Stimulated activated naive CD4-positive, alpha-beta T cell treated with Interleukin-2 at 50 U/mL for 16 hours (primary cell): Measurements from ENCODE around the gene GTF2H4.
"Not testable (repeated sequence)": the region's sequence is repeated elsewhere in the genome, so short reads cannot be mapped to it uniquely, and the experiment has no call there.

ENCODE experiments used
- DNase-seq: peaks from one replicate; lab custom pipeline; 2025; lab: John Stamatoyannopoulos, UW

Gene GTF2H4

GRCh38 chr6:30924040-30924627, 16.1 kb downstream of the GTF2H4 start:
- not testable (repeated sequence) for DNase-seq

DNA sequence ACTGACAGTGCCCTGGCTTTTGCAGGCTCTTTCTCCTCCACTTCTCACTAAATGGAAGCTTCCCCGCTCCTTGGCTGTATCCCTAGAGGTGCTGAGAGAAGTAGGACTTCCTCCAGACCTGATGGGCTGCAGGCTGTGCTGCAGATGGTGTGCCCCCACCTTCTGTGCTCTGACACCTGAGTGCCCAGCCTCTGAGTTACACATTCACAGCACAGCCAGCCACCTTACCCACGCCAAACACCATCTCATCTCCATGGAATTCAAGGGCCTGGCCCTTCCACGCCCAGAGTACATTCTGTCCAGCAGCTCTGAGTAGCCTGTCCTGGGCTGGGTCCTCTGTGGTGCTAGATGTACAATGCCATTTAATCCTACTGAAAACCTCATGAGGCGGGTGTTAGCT, 18.6 kb downstream of the GTF2H4 start:
- no peak for DNase-seq

- not testable (repeated sequence) for DNase-seq
Measured at GRCh38 chr6:30927080-30927479, 19.1 kb downstream of the GTF2H4 start.

GRCh38 chr6:30928677-30929076, 20.7 kb downstream of the GTF2H4 start:
- DNase-seq, result no peak

GRCh38 chr6:30930506-30930905, 22.5 kb downstream of the GTF2H4 start:
- no peak for DNase-seq

DNA sequence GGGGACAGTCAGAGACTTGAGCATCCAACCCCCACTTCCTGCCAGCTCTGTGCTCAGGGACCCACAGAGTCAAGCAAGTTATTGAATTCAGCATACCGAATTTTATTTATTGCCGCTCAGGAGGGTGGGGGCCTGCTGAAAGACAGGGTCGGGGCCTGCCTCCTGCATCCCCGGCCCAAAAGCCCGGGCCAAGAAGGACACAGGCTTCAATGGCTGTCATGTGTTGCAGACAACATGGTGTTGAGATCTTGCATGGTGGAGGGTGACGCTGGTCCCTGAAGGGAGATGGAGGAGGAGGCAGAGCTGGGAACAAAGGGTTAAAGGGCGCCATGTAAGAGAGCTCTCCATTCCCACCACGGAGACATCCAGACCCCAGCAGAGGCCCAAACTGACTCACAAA, 23.3 kb downstream of the GTF2H4 start:
- no peak for DNase-seq

DNA sequence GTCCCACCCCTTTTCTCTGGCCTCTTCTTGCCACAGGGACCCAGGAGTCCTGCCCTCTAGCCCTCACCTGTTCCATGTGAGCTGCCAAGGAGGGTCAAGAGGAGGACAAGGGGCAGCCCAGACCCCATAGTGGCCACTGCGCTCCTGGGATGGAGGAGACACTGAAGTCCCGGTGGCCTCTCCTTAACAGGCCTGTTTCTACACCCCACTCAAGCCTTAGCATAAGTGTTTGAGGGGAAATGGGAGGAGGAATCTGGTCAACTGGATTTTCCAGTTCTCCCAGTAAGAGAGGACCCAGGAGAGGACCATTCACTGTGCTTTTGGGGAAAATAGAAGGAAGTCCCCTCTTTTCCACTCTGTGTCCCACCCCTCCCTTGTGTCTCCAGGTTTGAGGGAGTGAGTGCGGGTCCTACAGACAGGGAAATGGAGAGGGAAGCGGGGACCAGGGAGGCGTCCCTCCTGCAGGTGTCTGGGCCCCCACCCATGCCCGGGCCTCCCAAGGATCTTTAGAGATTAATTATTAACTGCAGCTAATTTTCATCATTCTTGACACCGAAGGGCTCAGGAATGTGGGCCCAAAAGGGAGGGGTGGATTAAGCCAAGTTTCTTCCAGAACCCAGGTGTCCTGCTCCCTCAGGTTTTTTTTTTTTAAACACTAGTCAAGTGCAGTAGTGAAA, 24.1 kb downstream of the GTF2H4 start, which contains the start of gene SFTA2:
SFTA2 (minus strand) TSS at position 202 of the 677 bp plus-strand sequence; CDS start at position 128, 74 bp downstream.
- DNase-seq, result no peak

GRCh38 chr6:30932665-30933365, 24.8 kb downstream of the GTF2H4 start:
- DNase-seq, result no peak

DNA sequence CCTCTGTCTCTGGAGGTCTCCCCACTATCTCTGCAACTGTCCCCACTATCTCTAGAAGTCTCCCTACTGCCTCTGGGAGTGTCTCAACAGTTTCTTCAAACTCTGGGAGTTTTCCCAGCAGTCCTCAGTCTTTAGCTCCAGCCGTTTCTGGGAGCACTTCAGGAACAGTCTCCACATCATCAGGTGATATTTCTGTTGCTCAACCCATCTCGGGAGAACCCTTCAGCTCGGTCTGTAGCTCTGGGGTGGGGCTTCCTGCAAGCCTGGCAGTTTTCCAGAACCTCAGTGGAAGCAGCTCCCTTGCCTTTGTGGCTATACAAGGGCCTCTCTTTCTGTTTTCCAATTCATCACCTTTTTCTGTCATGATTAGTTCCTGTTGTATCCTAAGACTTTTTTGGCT, 27.0 kb downstream of the GTF2H4 start:
- no peak for DNase-seq

DNA sequence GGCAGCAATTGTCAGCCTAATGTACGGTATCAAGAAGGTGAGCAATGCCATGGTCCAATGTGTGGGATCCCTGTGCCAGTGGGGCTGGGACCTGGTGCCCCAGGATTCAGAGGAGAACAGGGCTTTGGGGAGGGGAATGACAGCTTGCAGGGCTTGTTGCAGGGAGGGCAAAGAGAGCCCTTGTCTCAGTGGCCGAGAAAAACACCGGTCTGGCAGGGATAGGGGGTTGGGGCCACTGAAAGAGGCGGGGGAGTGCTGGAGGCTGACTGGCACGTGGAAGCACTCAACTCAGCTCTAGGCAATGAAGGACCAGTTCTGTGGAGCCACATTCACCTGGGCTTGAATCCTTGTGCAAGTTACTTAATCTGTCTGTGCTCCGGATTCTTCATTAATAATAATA, 29.3 kb downstream of the GTF2H4 start:
- no peak for DNase-seq

GRCh38 chr6:30938730-30939129, 30.7 kb downstream of the GTF2H4 start:
- DNase-seq, result no peak

DNA sequence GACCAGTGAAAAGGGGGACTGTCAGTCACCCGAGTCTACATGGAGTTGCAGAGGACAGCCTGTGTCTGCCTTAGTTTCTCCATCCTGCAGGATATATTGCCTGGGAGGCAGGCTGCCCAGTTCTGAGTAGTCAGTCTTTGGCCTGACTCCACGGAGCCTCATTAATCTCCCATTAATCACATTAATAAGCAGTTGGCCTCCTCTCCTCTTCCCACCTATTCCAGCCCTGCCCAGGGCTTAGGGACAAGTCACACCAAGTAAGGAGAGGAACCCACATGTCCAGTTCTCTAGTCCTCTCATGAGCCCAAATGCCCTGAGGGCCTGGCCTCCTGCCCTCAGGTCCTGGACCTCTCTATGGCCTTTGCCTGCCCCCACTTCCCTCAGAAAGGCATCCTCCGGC, 31.5 kb downstream of the GTF2H4 start:
- DNase-seq, result no peak

- DNase-seq, result no peak
Measured at GRCh38 chr6:30940361-30940986, 32.5 kb downstream of the GTF2H4 start, which contains the start of gene MUCL3. MUCL3 (plus strand) TSS chr6:30940973; CDS start chr6:30941000, 27 bp downstream.

GRCh38 chr6:30942338-30943060, 34.5 kb downstream of the GTF2H4 start:
- DNase-seq, result no peak

GRCh38 chr6:30944051-30944450, 36.0 kb downstream of the GTF2H4 start:
- DNase-seq, result no peak

DNA sequence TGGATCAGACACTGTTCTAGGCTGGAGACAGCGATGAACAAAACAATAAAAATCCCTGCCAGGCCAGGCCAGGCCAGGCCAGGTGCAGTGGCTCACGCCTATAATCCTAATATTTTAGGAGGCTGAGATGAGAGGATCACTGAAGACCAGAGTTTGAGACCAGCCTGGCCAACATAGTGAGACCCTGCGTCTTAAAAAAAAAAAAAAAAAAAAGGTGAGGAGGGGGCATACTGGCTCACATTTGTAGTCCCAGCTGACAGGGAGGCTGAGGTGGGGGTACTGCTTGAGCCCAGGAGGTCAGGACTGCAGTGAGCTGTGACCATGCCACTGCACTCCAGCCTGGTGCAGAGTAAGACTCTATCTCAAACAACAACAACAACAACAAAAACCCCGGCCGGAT, 37.3 kb downstream of the GTF2H4 start:
- no peak for DNase-seq

GRCh38 chr6:30947231-30947630, 39.2 kb downstream of the GTF2H4 start:
- no peak for DNase-seq

DNA sequence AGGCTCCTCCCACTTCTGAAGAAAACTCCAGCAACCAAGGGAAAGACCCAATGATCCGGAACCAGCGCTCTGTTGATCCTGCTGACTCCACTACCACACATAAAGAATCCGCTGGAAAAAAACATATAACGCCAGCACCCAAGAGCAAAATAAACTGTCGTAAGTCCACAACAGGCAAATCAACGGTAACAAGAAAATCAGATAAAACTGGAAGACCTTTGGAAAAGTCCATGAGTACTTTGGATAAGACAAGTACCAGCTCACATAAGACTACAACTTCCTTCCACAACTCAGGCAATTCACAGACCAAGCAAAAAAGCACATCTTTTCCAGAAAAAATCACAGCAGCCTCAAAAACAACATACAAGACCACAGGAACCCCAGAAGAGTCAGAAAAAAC, 40.8 kb downstream of the GTF2H4 start:
- no peak for DNase-seq

DNA sequence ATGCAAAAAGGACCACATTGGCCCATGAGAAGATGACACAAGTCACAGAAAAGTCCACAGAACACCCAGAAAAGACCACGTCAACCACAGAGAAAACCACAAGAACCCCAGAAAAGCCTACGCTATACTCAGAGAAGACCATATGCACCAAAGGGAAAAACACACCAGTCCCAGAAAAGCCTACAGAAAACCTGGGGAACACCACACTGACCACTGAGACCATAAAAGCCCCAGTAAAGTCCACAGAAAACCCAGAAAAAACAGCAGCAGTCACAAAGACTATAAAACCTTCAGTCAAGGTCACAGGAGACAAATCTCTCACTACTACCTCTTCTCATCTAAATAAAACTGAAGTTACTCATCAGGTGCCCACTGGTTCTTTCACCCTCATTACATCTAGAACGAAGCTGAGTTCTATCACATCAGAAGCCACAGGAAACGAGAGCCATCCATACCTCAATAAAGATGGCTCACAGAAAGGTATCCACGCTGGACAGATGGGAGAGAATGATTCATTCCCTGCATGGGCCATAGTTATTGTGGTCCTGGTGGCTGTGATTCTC, 44.0 kb downstream of the GTF2H4 start:
- DNase-seq, result no peak

GRCh38 chr6:30954631-30955366, 46.8 kb downstream of the GTF2H4 start:
- DNase-seq, result no peak
